HG03432 (cell line): ENCODE results near the gene FOXJ3.

ENCODE experiments used
- ATAC-seq: cut with Tn5 transposase; IDR thresholded peaks from one replicate; pipeline ENCODE4 v1.9.1; 2021; ENCODE audit warnings: mild to moderate bottlenecking, moderate library complexity; ENCODE audit not compliant: unreplicated experiment

Gene FOXJ3

DNA sequence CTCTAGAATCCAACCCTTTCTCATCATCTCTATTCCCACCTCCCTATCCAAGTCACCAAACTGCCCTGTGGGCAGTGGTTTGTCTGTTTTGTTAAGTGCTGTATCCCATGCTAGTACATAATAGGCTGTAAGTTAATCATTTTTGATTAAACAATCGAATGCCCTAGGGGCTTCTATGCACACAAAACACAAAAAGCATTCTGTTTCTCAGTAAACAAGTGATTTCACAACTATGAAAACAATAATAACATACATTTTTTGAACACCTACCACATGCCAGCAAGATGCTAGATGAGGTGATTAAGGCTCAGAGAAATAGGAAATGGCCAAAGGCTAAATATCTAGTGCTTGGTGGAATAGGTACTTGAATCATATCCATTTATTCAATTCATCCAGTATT, 186.9 kb downstream of the FOXJ3 start:
- no peak for ATAC-seq

GRCh38 chr1:42146626-42147320, 188.3 kb downstream of the FOXJ3 start:
- ATAC-seq = no peak

DNA sequence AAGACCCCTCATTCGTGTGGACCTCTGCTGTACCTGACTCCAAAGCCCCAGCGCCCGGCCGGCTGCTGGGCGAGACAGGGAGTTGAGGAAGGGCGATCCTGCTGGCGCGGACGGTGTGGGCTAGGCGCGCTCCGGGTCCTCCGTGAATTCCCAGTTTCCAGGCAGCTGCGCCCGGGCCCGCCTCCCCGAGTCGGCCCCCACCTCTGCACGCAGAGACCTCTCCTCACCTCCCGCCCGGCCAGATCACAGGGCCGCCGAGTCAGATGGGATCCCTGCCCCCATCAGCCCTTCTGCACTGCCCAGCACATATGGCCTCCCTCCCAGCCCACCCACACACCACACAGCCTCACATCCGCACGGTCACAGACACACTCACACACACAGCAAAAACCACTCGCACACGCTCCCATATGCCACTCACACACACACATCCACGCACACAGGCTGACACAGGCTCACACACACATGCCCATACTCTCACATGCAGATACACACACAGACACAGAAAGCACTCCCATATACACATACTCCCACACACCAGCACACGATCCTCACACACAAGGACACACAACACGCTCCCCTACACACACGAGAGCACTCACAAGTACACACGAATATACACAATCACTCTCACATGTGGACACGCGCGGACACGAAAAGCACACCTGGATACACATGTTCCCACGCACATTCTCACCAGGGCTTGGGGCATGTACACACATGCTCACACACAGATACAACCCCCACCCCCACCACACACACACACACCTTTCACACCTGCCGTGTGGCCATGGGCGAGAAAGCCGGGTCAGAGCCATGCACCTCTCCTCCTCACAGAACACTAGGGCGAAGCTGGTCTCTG, 189.0 kb downstream of the FOXJ3 start:
- no peak for ATAC-seq

GRCh38 chr1:42145389-42145716, 189.7 kb downstream of the FOXJ3 start:
- no peak for ATAC-seq

GRCh38 chr1:42144711-42145388, 190.2 kb downstream of the FOXJ3 start:
- no peak for ATAC-seq

DNA sequence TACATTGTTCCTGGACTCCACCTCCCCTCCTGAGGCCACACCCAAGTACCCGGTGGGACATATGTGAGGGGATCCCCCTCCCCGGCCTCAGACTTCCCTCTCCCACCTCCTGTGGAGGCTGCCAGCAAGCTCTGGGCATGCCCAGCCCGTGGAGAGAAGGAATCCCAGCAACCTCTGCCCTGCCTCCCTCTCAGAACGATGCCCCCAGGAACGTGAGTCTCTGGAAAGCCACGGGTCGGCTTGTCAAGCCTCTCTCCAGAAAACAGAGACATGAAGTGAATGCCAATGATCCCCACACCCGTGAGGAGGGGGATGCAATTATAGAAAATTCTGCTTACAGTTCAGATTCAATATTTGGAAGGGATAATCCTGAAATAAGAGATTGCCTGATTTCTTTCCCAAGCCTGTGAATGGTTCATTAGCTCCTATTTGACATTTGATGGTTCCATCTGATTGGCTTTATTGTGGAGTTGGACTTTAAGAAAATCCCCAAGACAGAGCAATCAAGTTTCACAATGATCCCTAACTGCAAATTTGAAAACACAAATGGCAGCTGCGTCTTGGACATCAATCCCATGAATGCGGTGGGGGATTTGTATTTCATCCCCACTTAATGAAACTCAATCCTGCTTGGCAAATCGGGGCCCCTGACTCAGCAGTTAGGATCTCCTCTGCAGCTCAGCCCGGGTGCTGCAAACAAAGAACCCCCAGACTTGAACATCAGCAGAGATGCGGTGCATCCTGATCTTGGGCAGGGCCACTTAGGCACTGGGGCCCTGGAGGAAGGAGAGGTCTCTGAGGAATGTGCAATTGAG, 190.9 kb downstream of the FOXJ3 start:
- ATAC-seq = no peak

DNA sequence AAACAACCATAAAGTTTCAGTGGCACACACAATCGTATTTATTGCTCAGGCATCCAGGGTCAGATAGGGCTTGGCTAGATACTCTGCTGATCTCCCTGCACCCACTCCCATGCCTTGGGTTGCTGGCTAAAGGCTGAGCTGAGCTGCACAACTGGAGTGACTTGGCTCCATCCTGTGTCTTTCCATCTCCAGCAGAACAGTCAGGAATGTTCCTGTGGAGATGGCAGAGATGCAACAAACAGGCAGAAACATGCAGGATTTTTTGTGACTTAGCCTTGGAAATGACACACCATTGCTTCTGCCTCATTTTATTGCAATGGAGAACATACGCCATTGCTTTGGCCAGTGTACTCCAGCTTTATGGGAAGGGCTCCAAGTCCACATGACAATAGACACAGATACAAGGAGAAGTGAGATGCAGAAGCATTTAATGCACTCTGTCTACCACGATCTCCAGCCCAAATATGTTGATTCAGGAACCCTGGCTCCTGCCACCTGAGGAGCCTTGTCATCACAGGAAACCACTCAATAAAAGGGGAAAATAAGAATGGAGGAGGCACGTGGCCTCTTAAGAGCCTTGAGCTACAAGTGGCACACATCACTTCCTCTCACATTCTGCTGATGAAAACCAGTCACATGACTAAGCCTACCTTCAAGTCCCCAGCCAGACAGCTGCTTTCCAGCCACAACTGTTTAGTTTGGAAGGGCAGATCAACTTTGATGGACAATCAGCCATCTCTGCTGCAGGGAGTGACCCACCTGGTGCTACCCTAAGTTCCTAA, 191.9 kb downstream of the FOXJ3 start:
- ATAC-seq = no peak

- no peak for ATAC-seq
These were observed 193.1 kb downstream of the FOXJ3 start for GRCh38 chr1:42141978-42142377.

GRCh38 chr1:42140191-42140590, 194.8 kb downstream of the FOXJ3 start:
- no peak for ATAC-seq

DNA sequence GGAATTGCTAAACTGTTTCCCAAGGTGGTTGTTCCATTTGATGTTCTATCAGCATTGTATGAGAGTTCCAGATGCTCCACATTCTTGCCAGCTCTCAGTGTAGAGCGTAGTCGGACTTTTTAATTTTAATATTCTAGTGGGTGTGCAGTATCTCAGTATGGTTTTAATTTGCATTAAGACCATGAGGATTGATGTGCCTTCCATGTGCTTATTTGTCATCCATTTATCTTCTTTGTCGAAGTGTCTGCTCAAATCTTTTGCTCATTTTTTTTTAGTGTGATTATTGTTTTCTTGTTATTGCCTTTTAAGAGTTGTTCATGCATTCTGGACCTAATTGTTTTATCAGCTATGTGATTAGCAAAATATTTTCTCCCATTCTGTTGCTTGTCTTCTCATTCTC, 195.6 kb downstream of the FOXJ3 start:
- no peak for ATAC-seq

- ATAC-seq = no peak
These were observed 196.4 kb downstream of the FOXJ3 start for GRCh38 chr1:42138586-42138985.

- ATAC-seq = no peak
These were observed 197.3 kb downstream of the FOXJ3 start for GRCh38 chr1:42137766-42138165.

- ATAC-seq = no peak
These were observed 198.6 kb downstream of the FOXJ3 start for GRCh38 chr1:42136466-42136865.

DNA sequence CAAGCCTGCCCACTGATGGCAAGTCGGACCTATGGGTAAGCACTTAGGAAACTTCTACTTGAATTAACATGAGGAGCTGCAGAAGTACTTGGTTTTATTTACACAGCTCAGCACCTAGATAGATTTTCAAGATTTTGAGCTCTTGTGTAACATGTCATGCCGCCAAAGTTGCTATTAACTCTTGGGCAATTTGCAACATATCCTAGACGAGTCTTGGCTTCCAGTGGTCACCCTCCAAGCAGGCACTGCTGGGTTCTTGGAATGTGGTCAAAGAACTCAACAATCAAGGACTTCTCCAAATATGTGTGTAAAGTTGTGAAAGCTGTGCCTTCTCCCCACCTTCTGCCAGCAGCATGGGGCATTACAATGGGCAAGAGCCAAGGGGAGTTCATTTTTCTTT, 199.6 kb downstream of the FOXJ3 start:
- no peak for ATAC-seq

- no peak for ATAC-seq
These were observed 201.1 kb downstream of the FOXJ3 start for GRCh38 chr1:42133809-42134526.

DNA sequence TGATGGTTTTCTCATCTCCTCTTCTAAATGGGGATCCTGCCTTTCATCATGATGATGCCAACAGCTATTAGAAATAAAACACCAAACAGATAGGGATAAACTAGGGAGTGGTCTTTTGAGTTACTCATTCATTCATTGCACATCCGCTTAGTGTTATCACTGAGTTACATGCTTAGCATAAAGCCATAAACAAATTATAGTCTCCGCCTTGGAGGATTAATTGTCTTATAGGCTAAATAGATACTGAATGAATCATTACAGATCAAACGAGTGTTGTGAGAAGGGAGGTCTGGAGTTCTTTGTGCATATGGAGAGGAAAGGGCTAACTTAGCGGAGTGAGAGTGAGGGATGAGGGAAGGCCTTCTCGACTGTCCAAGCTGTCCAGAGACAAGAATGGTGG, 201.6 kb downstream of the FOXJ3 start:
- no peak for ATAC-seq

DNA sequence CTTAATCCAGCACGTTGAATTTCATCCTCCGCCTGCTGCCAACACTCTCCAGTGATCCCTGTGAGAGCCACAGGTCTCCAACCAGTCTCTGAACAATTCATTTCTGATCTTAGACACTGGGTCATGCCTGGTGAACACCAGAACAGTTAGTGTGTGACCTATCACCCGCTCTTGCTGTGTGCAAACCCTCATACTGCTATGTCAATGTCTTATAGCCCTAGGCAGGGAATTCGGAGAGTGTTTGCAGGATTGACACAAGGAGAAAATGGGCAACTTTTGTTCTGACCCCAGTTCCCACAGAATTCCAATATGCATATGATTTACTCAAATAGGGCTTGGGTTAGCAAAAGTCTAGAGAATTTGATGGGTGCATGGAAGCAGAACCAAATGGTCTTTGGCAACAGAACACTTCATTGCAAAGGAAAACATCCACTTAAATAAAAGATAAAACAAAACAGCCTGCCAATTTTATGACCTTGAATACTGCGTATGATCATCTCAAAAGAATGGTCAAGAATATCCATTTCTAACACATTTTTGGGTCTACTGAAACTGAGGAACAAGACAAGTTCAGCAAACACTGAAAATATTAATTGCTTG, 204.9 kb downstream of the FOXJ3 start:
- no peak for ATAC-seq

DNA sequence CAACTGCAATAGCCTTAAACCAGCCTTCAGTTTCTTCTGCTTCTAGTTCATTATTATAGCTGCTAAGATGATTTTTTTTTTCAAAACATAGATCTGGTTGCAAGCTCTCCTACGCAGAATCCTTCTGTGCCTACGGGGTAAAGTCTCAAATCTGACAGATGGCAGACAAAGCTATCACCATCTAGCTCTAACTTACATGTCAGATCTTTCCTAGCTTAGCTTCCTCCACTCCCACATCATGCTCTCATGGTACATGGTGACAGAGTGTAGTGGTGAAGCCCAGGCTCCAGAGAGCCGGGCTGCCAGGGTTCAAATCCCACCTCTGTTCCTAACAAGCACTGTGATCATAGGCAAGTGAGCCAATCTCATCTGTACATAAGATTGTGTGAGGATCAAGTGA, 206.1 kb downstream of the FOXJ3 start:
- no peak for ATAC-seq

DNA sequence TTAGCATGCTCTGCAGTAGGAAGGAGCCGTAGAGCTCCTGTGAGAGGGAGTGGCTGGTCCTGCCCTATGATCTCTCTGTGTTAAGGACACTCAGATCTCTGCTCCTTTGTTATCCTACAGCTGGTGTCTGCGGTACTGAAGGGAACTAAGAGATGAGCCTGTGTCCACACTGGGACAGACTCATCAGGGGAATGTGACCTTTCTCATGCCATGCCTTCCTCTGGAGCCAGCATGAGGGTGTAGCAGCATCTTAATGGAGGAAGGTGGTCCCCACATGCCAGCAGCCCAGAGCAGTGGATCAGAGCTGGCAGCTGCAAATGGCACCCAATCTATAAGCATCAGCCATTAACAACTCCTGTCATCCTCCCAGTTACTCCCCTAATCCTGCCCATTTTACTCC, 206.5 kb downstream of the FOXJ3 start:
- ATAC-seq = no peak
